Glomerular endothelial cell (primary cell): ENCODE measurements around the gene DMWD. TPM values are rescaled to one million over a fixed set of nuclear protein-coding genes. Genes with fewer than 3 reads are reported as not detected.
"Not testable (repeated sequence)": the region's sequence is repeated elsewhere in the genome, so short reads cannot be mapped to it uniquely, and the experiment has no call there.

Experiments used
- DNase-seq: peaks from one replicate; pipeline ENCODE4 v3.0.0-alpha.2; 2011; ENCODE audit warnings: low read depth, low spot score; ENCODE audit errors: extremely low read depth
- total RNA-seq: library from RNA; depleted of rRNA; stranded (reverse); fragments of >200 nt; gene quantifications from 2 replicates; pipeline ENCODE4 v1.2.3, GENCODE V29; 2015

The DMWD gene
- total RNA-seq, 1 donor from 2014 or later, result 62.6 TPM

DNA sequence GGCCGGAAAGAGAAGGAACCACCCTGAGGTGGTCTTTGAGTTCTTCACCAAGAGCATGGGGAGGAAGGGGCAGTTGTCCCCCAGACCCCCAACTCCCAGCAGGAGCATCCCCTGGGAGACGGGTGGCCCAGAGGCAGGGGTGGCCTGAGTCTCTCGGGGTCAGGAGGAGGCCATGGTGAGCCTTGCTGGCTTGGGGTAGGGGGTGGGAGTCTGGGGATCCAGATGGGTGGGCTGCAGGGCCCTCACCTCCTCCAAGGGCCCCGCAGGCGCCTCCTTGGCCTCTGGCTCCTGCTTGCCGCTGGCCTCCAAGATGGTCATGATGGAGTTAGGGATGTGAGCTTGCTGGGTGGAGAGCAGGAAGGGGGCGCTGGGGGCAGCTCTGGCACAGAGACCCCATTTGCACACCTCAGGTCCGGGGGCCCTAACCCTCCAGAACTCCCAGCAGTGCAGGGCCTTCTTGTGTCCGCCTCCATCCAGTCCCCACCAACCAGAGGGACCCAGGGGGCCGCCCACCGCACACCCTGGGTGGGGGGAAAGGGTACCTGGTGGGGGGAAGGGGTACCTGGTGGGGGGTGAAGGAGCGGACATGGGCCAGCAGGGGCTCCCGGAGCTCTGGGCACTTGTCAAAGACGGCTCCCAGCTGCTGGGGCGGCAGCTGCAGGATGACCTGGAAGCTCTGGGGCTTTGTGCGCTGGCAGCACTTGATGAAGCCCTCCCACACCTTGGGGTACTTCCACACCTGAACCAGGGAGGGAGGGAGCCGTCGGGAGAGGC, 23.8 kb upstream of the DMWD start:
- DNase-seq, result no peak

DNA sequence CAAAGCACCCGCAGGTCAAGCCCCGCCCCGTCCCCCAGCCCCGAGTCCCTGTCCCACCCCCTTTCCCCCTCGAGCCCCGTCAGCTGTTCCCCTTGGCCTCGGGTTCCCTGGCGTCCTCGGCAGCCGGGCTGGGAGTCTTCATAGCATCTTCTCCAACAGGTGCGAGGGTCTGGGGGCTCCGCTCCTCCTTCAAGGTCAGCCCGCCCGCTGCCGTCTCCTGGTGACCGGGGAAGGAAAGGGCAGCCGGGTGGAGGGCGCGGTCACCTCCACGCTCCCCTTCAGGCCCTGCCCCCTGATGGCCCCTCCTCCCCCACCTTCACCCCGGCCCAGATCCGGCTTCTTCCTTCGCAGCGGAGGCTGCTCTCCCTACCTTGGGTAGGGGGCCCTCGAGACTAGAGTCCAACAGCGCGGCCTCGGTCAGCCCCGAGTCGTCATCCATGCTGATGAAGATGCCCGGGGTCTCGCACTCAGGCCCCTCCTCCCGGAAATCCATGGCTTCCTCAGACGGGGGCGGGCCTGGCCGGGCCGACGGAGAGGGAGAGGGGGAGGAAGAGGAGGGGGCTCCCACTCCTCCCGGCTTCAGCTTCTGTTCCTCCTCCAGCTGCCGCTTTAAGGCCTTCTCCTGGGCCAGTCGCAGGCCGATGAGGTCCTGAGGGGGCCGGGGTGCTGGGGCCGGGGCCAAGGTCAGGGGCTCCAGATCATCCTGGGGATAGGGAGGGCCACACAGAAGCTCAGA, 23.0 kb upstream of the DMWD start:
- no peak for DNase-seq

GRCh38 chr19:45814851-45815480, 22.3 kb upstream of the DMWD start, which contains the start of gene RSPH6A:
Gene RSPH6A (minus strand): TSS chr19:45815308. CDS start chr19:45815176, 132 bp downstream.
- DNase-seq, result no peak

DNA sequence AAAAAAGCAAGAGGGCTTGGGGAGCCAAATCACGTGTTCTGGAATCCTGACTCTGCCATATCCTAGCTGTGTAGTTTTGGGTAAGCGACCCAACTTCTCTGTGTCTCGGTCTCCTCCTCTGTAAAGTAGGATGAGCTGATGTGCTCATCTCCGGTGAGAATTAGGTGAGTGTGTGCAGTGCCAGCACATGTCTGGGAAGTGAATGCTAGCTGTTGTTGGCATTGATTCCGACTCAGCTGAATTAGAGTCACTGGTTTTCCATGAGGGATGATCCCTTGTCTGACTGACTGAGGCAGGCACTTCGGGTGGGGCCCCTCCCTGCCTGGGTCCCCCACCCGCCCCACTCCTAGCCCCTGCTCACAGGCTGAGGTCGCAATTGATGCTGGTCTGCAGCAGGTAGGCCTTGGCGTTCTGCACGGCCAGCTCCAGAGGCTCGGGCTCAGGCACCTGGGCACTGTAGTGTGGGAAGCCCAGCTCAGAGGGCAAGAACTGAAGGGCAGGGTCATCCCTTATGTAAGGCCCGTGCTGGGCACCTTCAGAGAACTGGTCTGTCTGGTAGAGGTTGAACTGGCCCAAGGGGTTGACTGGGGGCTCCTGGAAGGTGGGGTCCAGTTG, 21.6 kb upstream of the DMWD start:
- no peak for DNase-seq

- no peak for DNase-seq
Observed at GRCh38 chr19:45812297-45812696, 19.7 kb upstream of the DMWD start.

DNA sequence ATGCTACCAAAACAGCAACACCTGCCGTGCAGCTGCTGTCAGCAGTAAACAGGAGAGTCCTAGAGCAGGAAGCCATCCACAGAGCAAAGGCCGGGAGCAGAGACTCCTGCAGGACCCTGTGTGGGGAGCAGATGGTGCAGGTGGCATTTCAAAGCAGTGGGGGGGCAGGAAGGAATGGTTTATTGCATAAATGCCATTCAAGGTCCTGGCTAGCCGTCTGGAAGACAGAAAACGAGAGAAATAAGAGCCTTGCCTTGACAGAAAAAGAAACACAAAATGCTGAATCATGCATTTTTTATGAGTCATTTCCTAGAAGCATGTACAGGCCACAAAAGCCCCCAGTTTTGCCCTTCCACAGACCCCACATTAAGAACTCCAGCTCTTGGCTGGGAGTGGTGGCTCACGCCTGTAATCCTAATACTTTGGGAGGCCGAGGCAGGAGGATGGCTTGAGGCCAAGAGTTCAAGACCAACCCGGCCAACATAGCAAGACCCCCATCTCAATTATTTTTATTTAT, 17.1 kb upstream of the DMWD start:
- peak; percentile 42 for DNase-seq

- DNase-seq, result no peak
Observed at GRCh38 chr19:45805719-45806118, 13.1 kb upstream of the DMWD start.

GRCh38 chr19:45804959-45805230, 12.2 kb upstream of the DMWD start:
- no peak for DNase-seq

DNA sequence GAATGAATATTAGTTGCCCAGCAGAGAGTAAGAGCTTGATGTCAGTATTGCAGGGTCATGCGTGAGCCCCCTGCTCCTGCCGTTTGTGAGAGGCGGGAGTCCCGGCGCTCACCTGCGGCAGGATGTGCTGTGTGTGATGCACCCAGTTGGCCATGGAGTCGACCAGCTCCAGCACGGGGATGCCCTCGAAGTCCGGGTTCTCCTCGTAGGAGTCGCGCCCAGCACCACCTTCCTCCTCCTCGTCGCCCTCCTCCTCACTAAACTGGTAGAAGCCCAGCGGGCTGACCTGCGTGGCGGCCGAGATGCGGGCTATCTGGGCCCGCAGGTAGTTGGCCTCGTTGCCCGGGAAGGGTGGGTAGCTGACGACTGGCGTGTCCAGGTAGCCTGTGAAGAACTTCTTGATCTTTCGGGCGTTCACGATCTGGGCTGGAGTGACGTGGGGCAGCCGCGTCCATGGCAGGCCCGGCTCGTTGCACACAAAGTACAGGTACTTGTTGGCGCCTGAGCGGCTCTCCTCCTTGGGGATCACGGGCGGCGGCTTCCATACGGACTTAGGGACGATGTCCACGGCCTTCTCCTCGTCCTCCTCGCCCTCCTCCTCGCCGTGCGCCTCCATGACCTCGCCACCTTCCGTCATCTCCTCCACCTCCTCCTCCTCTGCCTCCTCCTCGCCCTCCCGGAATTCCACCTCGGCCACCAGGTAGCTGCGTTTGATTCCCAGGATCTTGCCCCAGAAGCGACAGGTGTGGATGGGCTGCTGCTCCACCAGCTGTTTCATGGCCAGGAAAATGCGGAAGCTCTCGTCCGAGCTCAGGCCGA, 11.7 kb upstream of the DMWD start:
- DNase-seq, result no peak

DNA sequence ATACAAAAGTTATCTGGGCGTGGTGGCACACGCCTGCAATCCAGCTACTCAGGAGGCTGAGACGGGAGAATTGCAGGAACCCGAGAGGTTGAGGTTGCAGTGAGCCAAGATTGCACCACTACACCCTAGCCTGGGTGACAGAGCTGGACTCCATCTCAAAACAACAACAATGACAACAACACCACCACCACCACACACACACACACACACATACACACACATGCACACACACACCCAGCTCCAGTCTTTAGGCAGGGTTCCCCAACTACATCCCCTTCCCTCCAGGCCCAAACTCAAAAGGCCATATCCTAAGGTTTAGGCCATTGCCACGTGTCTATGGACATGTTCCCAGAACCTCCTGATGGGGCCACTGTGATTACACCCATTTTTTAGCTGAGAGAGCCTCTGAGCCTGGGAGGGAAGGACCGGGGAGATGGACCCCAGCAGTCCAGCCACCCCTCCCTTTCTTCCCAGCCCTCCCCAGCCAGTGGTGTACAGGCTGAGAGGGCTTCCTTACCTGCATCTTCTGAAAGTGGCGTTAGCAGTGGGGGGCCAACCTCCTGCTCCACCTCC, 9.0 kb upstream of the DMWD start:
- no peak for DNase-seq

GRCh38 chr19:45800070-45800553, 7.5 kb upstream of the DMWD start:
- no peak for DNase-seq

- not testable (repeated sequence) for DNase-seq
Observed at GRCh38 chr19:45799541-45799940, 6.9 kb upstream of the DMWD start.

GRCh38 chr19:45798995-45799517, 6.4 kb upstream of the DMWD start:
- no peak for DNase-seq

- no peak for DNase-seq
Observed at GRCh38 chr19:45794627-45795026, 2.0 kb upstream of the DMWD start.

GRCh38 chr19:45793876-45794275, 1.2 kb upstream of the DMWD start:
- DNase-seq, result no peak

- no peak for DNase-seq
Observed at GRCh38 chr19:45793178-45793564, 526 bp upstream of the DMWD start.

DNA sequence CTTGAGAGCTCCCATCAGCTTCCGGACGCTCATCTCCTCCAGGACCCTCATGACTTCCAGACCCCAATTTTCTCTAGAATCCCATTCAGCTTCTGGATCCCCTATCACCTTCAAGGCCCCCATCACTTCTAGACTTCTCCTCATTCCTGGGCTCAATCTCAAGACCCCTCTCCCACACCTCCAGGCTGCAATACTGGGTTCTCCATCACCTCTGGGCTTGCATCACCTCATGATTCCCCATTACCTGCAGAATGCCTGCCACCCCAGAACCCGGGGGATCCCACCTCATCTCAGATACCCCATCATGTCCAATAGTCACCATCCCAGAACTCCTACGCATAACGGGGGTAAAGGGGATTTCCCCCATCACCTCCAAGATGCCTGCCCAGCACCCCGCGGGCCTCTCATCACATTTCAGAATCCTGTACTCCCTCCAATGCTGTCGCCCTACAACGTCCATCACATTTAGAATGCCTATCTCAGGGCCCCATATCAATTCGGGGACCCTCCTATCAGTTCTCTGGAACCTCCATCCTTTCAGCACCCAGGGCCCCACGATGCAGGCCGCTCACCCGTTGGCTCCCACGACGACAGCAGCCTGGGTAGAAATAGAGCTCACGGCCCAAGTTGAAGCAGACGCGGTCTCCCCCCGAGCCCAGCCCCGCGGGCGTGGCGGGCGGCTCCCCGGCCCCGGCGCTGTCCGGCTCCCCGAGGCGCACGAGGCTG, 738 bp downstream of the DMWD start:
- DNase-seq, result no peak

- no peak for DNase-seq
Observed at GRCh38 chr19:45790942-45791341, 1.7 kb downstream of the DMWD start.
